Gastroesophageal sphincter (tissue), 3 donors: Measurements from ENCODE around the gene CPSF3.

Experiments used
- CTCF ChIP-seq, 4 experiments: fragments of 200-600 bp in 2 of 4; fragments of 450-650 bp in 2 of 4; sonication (generic) in 1 of 4; IDR thresholded peaks; one replicate each; pipeline ENCODE4 v1.5.1; 2017 to 2019; ENCODE audit warnings: antibody characterized with exemption in 4 of 4, mild to moderate bottlenecking in 2 of 4, moderate library complexity in 2 of 4
- EP300 ChIP-seq: sonication (generic); formaldehyde crosslinking; IDR thresholded peaks from one replicate; pipeline ENCODE4 v1.6.1; 2017; ENCODE audit warnings: antibody characterized with exemption, mild to moderate bottlenecking
- POLR2A ChIP-seq, 2 donors: fragments of 450-650 bp; IDR thresholded peaks; one replicate each; pipeline ENCODE4 v1.6.1; 2017; ENCODE audit warnings: antibody characterized with exemption in 2 of 2, mild to moderate bottlenecking in 2 of 2, moderate library complexity in 1 of 2

DNA sequence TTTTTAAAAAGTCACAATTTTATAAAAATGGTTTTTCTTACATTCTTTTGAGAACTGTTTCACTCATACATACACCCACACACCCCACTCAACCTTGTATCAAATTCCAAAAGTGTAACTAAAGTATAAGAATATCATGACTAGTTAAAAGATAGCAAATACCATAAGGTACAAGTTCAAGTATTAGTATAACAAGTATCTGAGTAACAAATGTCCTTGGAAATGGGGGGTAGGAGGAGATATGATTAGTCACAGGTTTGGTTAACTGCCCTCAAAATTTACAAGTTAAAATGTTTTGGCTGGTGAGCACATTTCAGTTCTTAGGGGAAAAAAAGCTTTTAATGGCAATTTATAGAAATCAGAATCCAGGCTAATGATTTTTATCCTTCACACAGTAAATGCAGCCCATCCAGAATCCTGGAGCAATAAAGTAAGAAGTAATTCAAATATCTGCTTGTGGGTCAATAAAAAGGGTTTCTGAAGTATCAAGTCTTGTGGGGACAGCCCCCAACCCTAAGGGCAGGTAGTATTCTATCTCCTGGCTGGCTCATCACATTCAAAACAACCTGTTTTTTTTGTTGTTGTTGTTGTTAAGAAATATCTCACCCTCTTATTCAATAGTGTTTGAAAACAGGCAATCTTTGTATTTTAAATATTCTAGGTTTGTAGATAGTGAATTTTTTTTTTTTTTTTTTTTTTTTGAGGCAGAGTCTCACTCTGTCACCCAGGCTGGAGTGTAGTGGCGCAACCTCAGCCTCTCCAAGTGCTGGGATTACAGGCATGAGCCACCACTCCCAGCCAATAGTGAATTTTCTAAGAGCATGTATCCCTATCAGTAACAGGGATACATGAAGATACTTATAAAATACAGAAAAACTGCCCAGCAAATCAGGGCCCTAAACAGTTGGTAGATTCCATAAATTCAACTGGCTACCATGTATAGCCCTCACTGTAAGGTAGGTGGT, 65.4 kb downstream of the CPSF3 start:
- TF ChIP-seq POLR2A (IDR thresholded peaks at IDR 0.05): no peak
- TF ChIP-seq EP300: no peak
- TF ChIP-seq CTCF (IDR thresholded peaks at IDR 0.05): no peak
